ENCODE measurements around the gene RGPD4. TPM values are rescaled to one million over a fixed set of nuclear protein-coding genes. Genes with fewer than 3 reads are reported as not detected.

RGPD4 gene
- total RNA-seq, 1 experiment from 2014 or later: 0.04 TPM

DNA sequence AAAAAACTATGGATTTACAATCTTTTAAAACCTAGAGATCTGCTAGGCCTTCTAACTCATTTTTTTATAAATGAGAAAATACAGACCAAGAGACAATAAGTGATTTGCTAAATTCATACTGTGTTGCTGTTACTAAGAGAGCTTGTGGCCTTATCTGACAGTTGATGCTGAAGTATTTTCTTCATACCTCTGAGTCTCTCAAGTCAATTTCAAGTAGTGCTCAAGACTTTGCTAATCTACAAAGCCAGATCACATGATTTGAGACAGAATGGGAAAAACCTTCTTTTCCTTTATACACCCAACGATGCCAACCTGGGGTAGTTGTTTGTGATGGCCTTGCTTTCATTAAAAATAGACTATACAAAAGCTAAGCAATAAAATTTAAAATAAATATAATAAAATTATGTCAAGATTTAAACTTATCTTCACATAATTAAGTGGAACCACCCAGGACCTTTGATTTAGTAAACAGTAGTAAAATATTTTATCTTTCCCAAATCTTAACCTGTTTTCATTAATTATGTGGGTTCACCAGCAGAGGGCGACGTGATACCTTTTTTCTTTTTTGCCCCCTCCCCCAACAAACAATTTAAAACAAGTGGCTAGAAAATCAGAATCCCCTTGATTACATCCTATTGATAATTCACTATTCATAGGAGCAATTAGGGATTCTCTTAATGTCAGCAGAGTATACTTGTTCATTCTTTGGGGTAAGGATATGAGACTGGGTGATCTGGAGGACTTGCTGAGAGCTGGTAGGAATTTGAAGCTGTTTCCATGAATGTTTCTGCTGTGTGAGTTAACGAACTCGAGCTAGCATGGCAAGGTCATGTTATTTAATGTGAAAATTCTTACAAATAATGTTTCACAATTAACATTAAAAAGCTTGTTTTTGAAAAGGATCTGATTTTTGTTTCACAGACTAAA lies 110.0 kb downstream of the RGPD4 start:
- H3K36me3 Mint-ChIP-seq: peaks cover 6% of the 10 kb centered on the region
- ChIA-PET POLR2A (no interaction called here), CTCF (interaction anchor here (0.6 to 3.1 kb wide), 11 partner anchors 49 to 512 kb away, joined by 3 to 39 read pairs (median 3); no protein-coding TSS in a partner anchor)

More for the DNA sequence above, 110.0 kb downstream of the RGPD4 start:
- ATAC-seq: no peak
- no peak overlapping the region for H3K4me3 Mint-ChIP-seq
- TF ChIP-seq JAZF1 (CRISPR knock-in tag; IDR thresholded peaks at IDR 0.05) (no peak), NFYB (CRISPR knock-in tag; conservative IDR thresholded peaks at IDR 0.05; ENCODE audit: low read depth) (no peak), CBFB (CRISPR knock-in tag; IDR thresholded peaks at IDR 0.05; ENCODE audit: low read depth) (no peak), ZNF396 (CRISPR knock-in tag; IDR thresholded peaks at IDR 0.05; ENCODE audit: borderline replicate concordance) (no peak), ZNF219 (CRISPR knock-in tag; IDR thresholded peaks at IDR 0.05; ENCODE audit: borderline replicate concordance) (no peak), CTCF (IDR thresholded peaks at IDR 0.05) (peak; percentile 55; the same call in 1 of the 2 replicates)
- no peaks in the 10 kb centered on the region for H3K27me3 Mint-ChIP-seq (ENCODE audit: low read depth)
- peak; percentile 21 for DNase-seq (ENCODE audit: low spot score)
- H3K27ac Mint-ChIP-seq: 0 out of 2 replicates have a peak overlapping the region, but pooled peaks have one; percentile 6
- peaks cover 10% of the 10 kb centered on the region for H3K4me1 Mint-ChIP-seq
- H3K9me3 Mint-ChIP-seq: peaks cover 7% of the 10 kb centered on the region

Other genes with a start within 250 kb of the RGPD4 start
- 0.05 TPM in 1 of 3 replicates, not detected in the others for gene SLC5A7, start 159.6 kb downstream of the RGPD4 start, total RNA-seq (2021)